GM06990 (cell line): ENCODE data around the gene MPP1.
A peak's percentile ranks its signal among the peaks of the same experiment; 100 is the strongest.

Source experiments
- DNase-seq: peaks from one replicate; pipeline ENCODE4 v3.0.0-alpha.2; 2011; ENCODE audit not compliant: insufficient read length; ENCODE audit errors: extremely low read depth
- H3K27me3 ChIP-seq: replicated peaks from 2 replicates; pipeline ENCODE4 v1.6.0; 2011; ENCODE audit warnings: low read length; ENCODE audit not compliant: control insufficient read depth, insufficient read depth
- H3K36me3 ChIP-seq: 2 replicates; pipeline ENCODE4 v1.5.1; 2011; ENCODE audit warnings: low read length; ENCODE audit not compliant: control insufficient read depth, insufficient read depth
- H3K4me3 ChIP-seq: replicated peaks from 2 replicates; pipeline ENCODE4 v1.5.1; 2011; ENCODE audit warnings: low read depth, mild to moderate bottlenecking, control low read depth, low read length
- CTCF ChIP-seq: IDR thresholded peaks from 2 replicates; pipeline ENCODE4 v1.5.1; 2011; ENCODE audit warnings: low read length, control low read depth, mild to moderate bottlenecking, inconsistent platforms; ENCODE audit not compliant: insufficient read depth, poor library complexity, severe bottlenecking

Gene MPP1

GRCh38 chrX:154804957-154805695, at the start of gene MPP1:
Gene MPP1 (minus strand): TSS chrX:154805485. CDS start chrX:154805373, 112 bp downstream.
- TF ChIP-seq CTCF = no peak
- peak; percentile 84 for DNase-seq
- Histone ChIP-seq H3K36me3 (no peaks in the 10 kb centered on the region), H3K4me3 (peak within 1 kb of the TSS; percentile 72), H3K27me3 (no peaks in the 10 kb centered on the region)

- DNase-seq = no peak
- Histone ChIP-seq H3K4me3 (no peak overlapping the region), H3K36me3 (no peaks in the 10 kb centered on the region), H3K27me3 (no peaks in the 10 kb centered on the region)
- TF ChIP-seq CTCF = no peak
These were observed 45.8 kb upstream of the MPP1 start for GRCh38 chrX:154850957-154851611.

GRCh38 chrX:154840856-154841255, 35.6 kb upstream of the MPP1 start:
- no peak for DNase-seq
- Histone ChIP-seq H3K27me3 (no peaks in the 10 kb centered on the region), H3K36me3 (no peaks in the 10 kb centered on the region), H3K4me3 (no peak overlapping the region)
- peak; percentile 39 for TF ChIP-seq CTCF

- no peaks in the 10 kb centered on the region for H3K36me3 ChIP-seq
- H3K4me3 ChIP-seq = no peak overlapping the region
- TF ChIP-seq CTCF = no peak
- DNase-seq = no peak
- H3K27me3 ChIP-seq = no peaks in the 10 kb centered on the region
These were observed 30.9 kb upstream of the MPP1 start for GRCh38 chrX:154836163-154836562.

- no peak for TF ChIP-seq CTCF
- no peak within 1 kb of the TSS for H3K4me3 ChIP-seq
- DNase-seq = no peak
- no peaks in the 10 kb centered on the region for H3K27me3 ChIP-seq
- H3K36me3 ChIP-seq = no peaks in the 10 kb centered on the region
These were observed 29.3 kb upstream of the MPP1 start, which contains the start of gene SMIM9 for GRCh38 chrX:154834562-154834961. Gene SMIM9 (minus strand): TSS chrX:154834662. CDS start chrX:154830856, 3,806 bp downstream.
